Stomach (tissue), 9 donors: ENCODE data around the gene CTNNA3. TPM values are rescaled to one million over a fixed set of nuclear protein-coding genes. Genes with fewer than 3 reads are reported as not detected.

Source experiments
- DNase-seq, 2 donors: peaks; one replicate each; pipeline versions ENCODE4 v3.0.0 to v3.0.0-alpha.2; 2013 to 2019
- H3K27ac ChIP-seq, 5 donors: fragments of 200-600 bp in 4 of 5; sonication (generic) in 4 of 5; one replicate each; pipeline ENCODE4 v1.5.1; 2013 to 2019; ENCODE audit warnings: mild to moderate bottlenecking in 1 of 5, moderate library complexity in 1 of 5
- H3K27me3 ChIP-seq, 3 donors: fragments of 200-600 bp; sonication (generic); one replicate each; pipeline ENCODE4 v1.5.1; 2017 to 2019; ENCODE audit warnings: mixed run types in 1 of 3
- H3K36me3 ChIP-seq, 4 donors: fragments of 200-600 bp; sonication (generic); 1 replicate in 3 of 4; 2 replicates in 1 of 4; pipeline ENCODE4 v1.5.1; 2016 to 2019
- H3K4me1 ChIP-seq, 4 donors: fragments of 200-600 bp; sonication (generic); one replicate each; pipeline ENCODE4 v1.5.1; 2016 to 2019
- H3K4me3 ChIP-seq, 4 donors: fragments of 200-600 bp; sonication (generic) in 3 of 4; one replicate each; pipeline ENCODE4 v1.5.1; 2016 to 2019; ENCODE audit warnings: mild to moderate bottlenecking in 1 of 4
- H3K9me3 ChIP-seq, 4 donors: fragments of 200-600 bp; sonication (generic); one replicate each; pipeline ENCODE4 v1.5.1; 2016 to 2019
- CTCF ChIP-seq, 7 experiments: fragments of 450-650 bp in 4 of 7; fragments of 200-600 bp in 3 of 7; sonication (generic) in 3 of 7; IDR thresholded peaks; one replicate each; pipeline ENCODE4 v1.5.1; 2016 to 2019; ENCODE audit warnings: antibody characterized with exemption in 7 of 7, control low read depth in 2 of 7, mild to moderate bottlenecking in 1 of 7
- EP300 ChIP-seq: sonication (generic); formaldehyde crosslinking; IDR thresholded peaks from one replicate; pipeline ENCODE4 v1.6.1; 2017; ENCODE audit warnings: antibody characterized with exemption
- POLR2A ChIP-seq, 4 donors: fragments of 450-650 bp; IDR thresholded peaks; one replicate each; pipeline ENCODE4 v1.6.1; 2016; ENCODE audit warnings: antibody characterized with exemption in 4 of 4, control low read depth in 2 of 4, mild to moderate bottlenecking in 1 of 4, moderate library complexity in 1 of 4
- POLR2AphosphoS5 ChIP-seq, 3 donors: sonication (generic); formaldehyde crosslinking; IDR thresholded peaks; one replicate each; pipeline ENCODE4 v1.6.1; 2016; ENCODE audit warnings: antibody characterized with exemption in 3 of 3
- WGBS, 5 donors: extraction: QIAGEN DNeasy Blood & Tissue Kit in 3 of 5; methylation state at CpG; one replicate each; pipeline versions ENCODE4 v1.1.5 to v1.1.7; 2013 to 2018; 5-methylcytosine and 5-hydroxymethylcytosine counted together
- intact Hi-C: fragments of 100-400 bp; cut with DNase I; formaldehyde crosslinking; loops from one replicate; pipeline ENCODE4 v1.15.1; 2023; ENCODE audit warnings: low total_unique reads
- polyA plus RNA-seq, 3 donors: library from polyadenylated mRNA; stranded (reverse); fragments of 200-250 nt; gene quantifications; one replicate each; pipeline ENCODE4 v1.2.3, GENCODE V29; 2013
- total RNA-seq, 5 donors: library from RNA; depleted of rRNA; stranded (reverse); fragments of >200 nt; gene quantifications; one replicate each; pipeline versions ENCODE4 v1.1.0 to v1.2.3, GENCODE V29; 2014 to 2016
- donor health status: healthy with polysubstance abuse.
- donor health status: Bipolar disorder and iron deficiency.
- donor health status: healthy.

CTNNA3 gene
- total and polyA plus RNA-seq, 8 donors: 0.14 to 46.1 (median 12.9) TPM; not detected in 2

DNA sequence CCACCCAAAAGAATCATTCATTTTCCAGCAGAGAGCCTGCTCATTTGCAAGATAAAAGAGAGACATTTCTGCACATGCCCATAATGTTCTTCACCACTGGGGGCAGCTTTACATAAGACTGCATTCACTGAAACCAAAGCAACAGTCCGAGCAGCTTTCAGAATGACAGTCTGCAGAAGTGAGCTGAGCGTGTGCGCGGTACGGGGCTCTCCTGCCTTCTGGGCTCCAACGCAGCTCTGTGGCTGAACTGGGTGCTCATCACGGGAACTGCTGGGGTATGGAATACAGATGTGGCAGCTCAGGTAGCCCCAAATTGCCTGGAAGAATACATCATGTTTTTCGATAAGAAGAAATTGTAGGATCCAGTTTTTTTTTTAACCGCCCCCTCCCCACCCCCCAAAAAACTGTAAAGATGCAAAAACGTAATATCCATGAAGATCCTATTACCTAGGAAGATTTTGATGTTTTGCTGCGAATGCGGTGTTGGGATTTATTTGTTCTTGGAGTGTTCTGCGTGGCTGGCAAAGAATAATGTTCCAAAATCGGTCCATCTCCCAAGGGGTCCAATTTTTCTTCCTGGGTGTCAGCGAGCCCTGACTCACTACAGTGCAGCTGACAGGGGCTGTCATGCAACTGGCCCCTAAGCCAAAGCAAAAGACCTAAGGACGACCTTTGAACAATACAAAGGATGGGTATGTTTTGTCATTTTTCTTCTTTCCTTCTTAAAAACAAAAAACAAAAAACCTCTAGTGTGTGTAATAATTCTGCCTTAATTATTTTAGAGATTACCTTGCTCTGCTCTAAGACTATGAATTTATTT is 769.9 kb downstream of the CTNNA3 start, which contains the start of gene LRRTM3:
Gene LRRTM3, plus strand, starts transcription at position 141 of the 820 bp plus-strand sequence.
- Histone ChIP-seq H3K27me3 (peaks cover 0 to 48% (median 24%) of the 10 kb centered on the region in 3 donors), H3K4me1 (peaks cover 0 to 32% (median 14%) of the 10 kb centered on the region in 4 donors), H3K36me3 (no peaks in the 10 kb centered on the region), H3K9me3 (no peaks in the 10 kb centered on the region), H3K4me3 (peak within 1 kb of the TSS in 2 of 4 donors; percentile 2 to 10), H3K27ac (no peak within 1 kb of the TSS)
- WGBS, 5 donors: 5 to 10% (median 7%) methylated on average over 16 of the region's 16 CpGs
- peak; percentile 44 to 90 for DNase-seq
- TF ChIP-seq CTCF (IDR thresholded peaks at IDR 0.05): peak in 5 of 7 experiments; percentile 45 to 56 (median 53)
- no peak for TF ChIP-seq POLR2A (IDR thresholded peaks at IDR 0.05)
- no peak for TF ChIP-seq EP300
- no peak for TF ChIP-seq POLR2AphosphoS5 (IDR thresholded peaks at IDR 0.05)
- intact Hi-C loops: no loop called here

- no peak overlapping the region for H3K4me3 ChIP-seq
- H3K27me3 ChIP-seq: peaks cover 0 to 44% (median 24%) of the 10 kb centered on the region in 3 donors
- H3K9me3 ChIP-seq: no peaks in the 10 kb centered on the region
- 22 to 32% (median 26%) methylated on average over 7 of the region's 7 CpGs for WGBS, 5 donors
- intact Hi-C loops: no loop called here
- peaks cover 0 to 32% (median 14%) of the 10 kb centered on the region in 4 donors for H3K4me1 ChIP-seq
- no peak for TF ChIP-seq POLR2AphosphoS5 (IDR thresholded peaks at IDR 0.05)
- TF ChIP-seq EP300: no peak
- no peak for TF ChIP-seq CTCF (IDR thresholded peaks at IDR 0.05)
- TF ChIP-seq POLR2A (IDR thresholded peaks at IDR 0.05): no peak
- H3K27ac ChIP-seq: no peak overlapping the region
- DNase-seq: no peak
- H3K36me3 ChIP-seq: no peaks in the 10 kb centered on the region
These were observed 770.6 kb downstream of the CTNNA3 start for GRCh38 chr10:66925373-66925772.

DNA sequence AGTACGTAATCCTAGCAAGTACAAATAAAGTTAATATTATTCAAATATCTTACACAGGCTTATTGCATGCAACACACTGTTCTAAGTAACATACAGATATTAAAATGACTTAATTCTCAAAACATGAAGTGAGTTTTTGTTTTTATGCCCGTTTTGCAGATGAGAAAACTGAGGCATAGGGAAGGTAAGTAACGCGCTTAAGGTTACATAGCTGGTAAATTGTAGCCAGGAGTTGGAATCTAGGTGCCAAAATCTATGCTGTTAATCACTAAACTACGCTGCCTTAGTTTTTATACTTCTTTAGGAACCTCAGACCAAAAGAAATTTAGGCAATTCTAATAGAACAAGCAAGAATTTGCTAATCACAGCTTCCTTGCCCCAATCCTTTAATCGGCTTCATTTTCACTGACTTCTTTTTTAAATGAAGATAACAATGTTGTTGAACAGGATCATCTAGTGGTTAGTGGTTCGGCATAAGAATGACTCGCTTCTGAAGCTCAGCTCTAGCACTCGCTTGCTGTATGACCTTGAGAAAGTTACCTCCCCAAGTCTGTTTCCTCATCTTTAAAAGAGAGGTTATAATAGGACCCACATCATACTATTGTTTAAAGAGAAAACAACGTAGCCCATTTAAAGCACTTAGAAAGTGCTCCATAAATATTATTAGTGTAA is 771.2 kb downstream of the CTNNA3 start:
- no peak for DNase-seq
- 42 to 59% (median 56%) methylated on average over 10 of the region's 10 CpGs for WGBS, 5 donors
- H3K4me3 ChIP-seq: no peak overlapping the region
- intact Hi-C loops: no loop called here
- no peak overlapping the region for H3K27ac ChIP-seq
- TF ChIP-seq EP300 (no peak), CTCF (IDR thresholded peaks at IDR 0.05) (no peak), POLR2A (IDR thresholded peaks at IDR 0.05) (no peak), POLR2AphosphoS5 (IDR thresholded peaks at IDR 0.05) (no peak)
- H3K4me1 ChIP-seq: peaks cover 0 to 32% (median 14%) of the 10 kb centered on the region in 4 donors
- H3K36me3 ChIP-seq: no peaks in the 10 kb centered on the region
- peaks cover 0 to 40% (median 24%) of the 10 kb centered on the region in 3 donors for H3K27me3 ChIP-seq
- H3K9me3 ChIP-seq: no peaks in the 10 kb centered on the region

DNA sequence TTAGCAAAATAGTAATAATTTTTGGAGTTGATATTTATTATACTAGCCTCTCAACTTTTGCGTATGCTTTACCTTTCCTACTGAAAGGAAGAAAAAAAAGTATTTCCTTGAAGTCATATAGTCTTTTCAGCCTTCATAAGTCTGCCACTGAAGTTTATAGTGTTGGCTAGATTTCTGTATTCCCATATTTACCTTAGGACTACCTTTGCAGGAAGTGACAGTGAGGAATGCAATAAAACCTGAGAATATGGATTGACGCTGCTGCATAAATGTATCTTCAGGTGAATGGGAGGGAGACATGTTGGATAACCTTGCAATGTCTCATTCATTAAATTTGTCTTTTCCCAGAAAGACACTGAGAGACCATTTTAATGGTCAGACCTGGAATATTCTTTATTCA is 776.7 kb downstream of the CTNNA3 start:
- WGBS, 5 donors: 93 to 98% (median 94%) methylated on average over 2 of the region's 2 CpGs
- no peak for DNase-seq
- peaks cover 0 to 4% (median 2%) of the 10 kb centered on the region in 4 donors for H3K4me1 ChIP-seq
- no peak overlapping the region for H3K4me3 ChIP-seq
- H3K36me3 ChIP-seq: no peaks in the 10 kb centered on the region
- no peak overlapping the region for H3K27ac ChIP-seq
- H3K9me3 ChIP-seq: no peaks in the 10 kb centered on the region
- no peaks in the 10 kb centered on the region for H3K27me3 ChIP-seq
- intact Hi-C loops: no loop called here
- TF ChIP-seq POLR2A (IDR thresholded peaks at IDR 0.05) (no peak), CTCF (IDR thresholded peaks at IDR 0.05) (no peak), POLR2AphosphoS5 (IDR thresholded peaks at IDR 0.05) (no peak), EP300 (no peak)
